Bronchial epithelial cell (primary cell): ENCODE data around the gene CHST11. TPM values are rescaled to one million over a fixed set of nuclear protein-coding genes. Genes with fewer than 3 reads are reported as not detected.

Source experiments
- DNase-seq: peaks from one replicate; pipeline ENCODE4 v3.0.0-alpha.2; 2010; ENCODE audit warnings: low read depth
- FAIRE-seq: peaks from 2 replicates; lab custom pipeline; 2011; peaks lifted over from hg19 to GRCh38; lab: Jason Lieb, UNC
- H3K27me3 ChIP-seq: 2 replicates; pipeline ENCODE4 v1.5.1; 2011; ENCODE audit warnings: low read length; ENCODE audit not compliant: control insufficient read depth, insufficient read depth
- H3K36me3 ChIP-seq: 2 replicates; pipeline ENCODE4 v1.5.1; 2011; ENCODE audit warnings: low read length; ENCODE audit not compliant: control insufficient read depth, insufficient read depth
- H3K4me3 ChIP-seq: 2 replicates; pipeline ENCODE4 v1.5.1; 2011; ENCODE audit warnings: mild to moderate bottlenecking, low read depth, low read length, control low read depth
- total RNA-seq: library from RNA; depleted of rRNA; stranded (reverse); fragments of >200 nt; gene quantifications from 2 replicates; pipeline ENCODE4 v1.2.1, GENCODE V29; 2014
- TF ChIP-seq, protein P1 (sequence below): IDR thresholded peaks from 2 replicates; pipeline ENCODE4 v1.5.1; 2011; ENCODE audit warnings: mild to moderate bottlenecking, moderate library complexity, low read length, control low read depth, inconsistent platforms; ENCODE audit not compliant: insufficient read depth, severe bottlenecking

Gene CHST11
- total RNA-seq, 1 donor from 2014 or later: 7.9 TPM

GRCh38 chr12:104590022-104590421 is 133.3 kb downstream of the CHST11 start:
- FAIRE-seq: no peak
- Histone ChIP-seq H3K27me3 (no peaks in the 10 kb centered on the region), H3K36me3 (no peaks in the 10 kb centered on the region), H3K4me3 (no peak overlapping the region)
- TF ChIP-seq, protein P1, sequence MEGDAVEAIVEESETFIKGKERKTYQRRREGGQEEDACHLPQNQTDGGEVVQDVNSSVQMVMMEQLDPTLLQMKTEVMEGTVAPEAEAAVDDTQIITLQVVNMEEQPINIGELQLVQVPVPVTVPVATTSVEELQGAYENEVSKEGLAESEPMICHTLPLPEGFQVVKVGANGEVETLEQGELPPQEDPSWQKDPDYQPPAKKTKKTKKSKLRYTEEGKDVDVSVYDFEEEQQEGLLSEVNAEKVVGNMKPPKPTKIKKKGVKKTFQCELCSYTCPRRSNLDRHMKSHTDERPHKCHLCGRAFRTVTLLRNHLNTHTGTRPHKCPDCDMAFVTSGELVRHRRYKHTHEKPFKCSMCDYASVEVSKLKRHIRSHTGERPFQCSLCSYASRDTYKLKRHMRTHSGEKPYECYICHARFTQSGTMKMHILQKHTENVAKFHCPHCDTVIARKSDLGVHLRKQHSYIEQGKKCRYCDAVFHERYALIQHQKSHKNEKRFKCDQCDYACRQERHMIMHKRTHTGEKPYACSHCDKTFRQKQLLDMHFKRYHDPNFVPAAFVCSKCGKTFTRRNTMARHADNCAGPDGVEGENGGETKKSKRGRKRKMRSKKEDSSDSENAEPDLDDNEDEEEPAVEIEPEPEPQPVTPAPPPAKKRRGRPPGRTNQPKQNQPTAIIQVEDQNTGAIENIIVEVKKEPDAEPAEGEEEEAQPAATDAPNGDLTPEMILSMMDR: no peak
- DNase-seq: no peak

DNA sequence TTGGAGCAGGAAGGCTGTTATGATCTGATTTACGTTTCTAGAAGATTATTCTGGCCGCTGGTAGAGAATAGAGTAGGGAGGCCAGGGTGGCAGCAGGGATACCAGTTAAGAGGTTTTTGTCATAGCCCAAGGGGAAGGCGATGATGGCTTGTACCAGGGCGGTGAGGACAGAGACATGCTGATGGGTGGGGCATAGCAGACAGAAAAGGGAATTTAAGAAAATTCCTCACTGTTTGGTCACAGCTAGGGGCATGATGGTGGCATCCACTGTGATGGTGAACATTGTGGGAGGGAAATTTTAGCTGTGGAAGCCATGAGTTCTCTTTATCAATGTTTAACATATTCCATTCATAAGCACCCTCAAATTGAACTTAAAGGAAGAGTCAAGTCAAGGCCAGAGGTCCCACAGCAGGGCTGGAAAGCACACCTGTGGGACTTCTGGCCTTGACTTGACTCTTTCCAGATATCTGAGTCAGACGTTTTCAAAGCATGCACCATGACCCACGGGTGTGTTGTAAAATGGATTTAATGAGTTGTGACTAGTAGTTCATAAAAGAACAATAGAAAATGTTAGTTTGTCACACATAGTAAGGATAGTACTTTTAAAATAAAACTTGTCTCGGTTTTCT is 134.6 kb downstream of the CHST11 start:
- DNase-seq (peak; percentile 49), FAIRE-seq (no peak)
- Histone ChIP-seq H3K27me3 (no peaks in the 10 kb centered on the region), H3K4me3 (no peak overlapping the region), H3K36me3 (no peaks in the 10 kb centered on the region)
- TF ChIP-seq, protein P1: no peak

DNA sequence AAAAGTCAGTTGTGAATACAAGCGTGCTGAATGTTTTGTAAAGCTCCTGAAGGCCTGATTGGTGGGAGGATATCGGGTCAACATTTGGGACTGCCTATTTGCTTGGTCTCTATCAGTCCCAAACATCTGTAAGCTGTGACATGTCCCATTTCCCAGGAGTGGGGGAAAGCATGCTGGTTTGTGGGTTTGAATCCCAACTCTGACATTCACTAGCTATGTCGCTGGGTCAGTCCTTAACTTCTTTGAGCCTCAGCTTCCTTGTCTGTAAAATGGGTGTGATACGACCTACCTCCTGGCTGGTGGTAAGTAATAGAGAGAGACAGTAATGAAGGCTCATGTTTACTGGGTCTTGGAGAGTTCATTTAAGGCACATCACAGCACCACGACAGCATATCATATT is 136.7 kb downstream of the CHST11 start:
- no peak for FAIRE-seq

DNA sequence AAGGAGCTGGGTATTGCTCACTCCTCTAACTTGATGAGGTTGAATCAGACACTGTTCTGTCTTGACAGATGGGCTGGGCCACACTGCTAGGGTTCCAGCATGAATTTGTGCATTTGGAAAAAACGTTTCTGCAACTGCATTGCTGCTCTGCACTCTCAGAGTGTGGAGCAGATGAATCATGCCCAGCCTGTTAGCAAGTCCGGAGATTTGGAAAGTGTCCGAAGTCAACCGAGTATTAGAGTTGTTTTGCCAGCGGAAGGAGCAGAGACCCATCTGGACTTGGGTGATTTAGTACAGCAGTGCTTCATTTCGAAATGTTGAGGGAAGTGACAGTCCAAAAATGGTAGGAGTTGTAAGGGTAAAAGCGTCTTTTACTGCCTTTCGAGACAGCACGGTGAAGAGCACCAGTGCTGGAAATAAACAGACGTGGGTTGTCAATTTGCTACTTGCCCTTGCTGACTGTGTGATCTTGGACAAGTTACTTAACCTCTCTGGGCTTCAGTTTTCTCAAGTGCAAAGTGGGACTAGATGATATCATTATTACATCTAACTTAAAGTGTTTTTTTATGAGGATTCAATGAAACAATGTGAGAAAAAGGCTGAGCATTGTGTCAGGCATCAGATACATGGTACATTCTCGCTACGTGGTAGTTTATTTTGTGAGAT is 139.5 kb downstream of the CHST11 start:
- TF ChIP-seq, protein P1: no peak
- peak; percentile 55 for FAIRE-seq
- no peak overlapping the region for H3K4me3 ChIP-seq
- H3K27me3 ChIP-seq: no peaks in the 10 kb centered on the region
- peak; percentile 39 for DNase-seq
- no peaks in the 10 kb centered on the region for H3K36me3 ChIP-seq

More for the DNA sequence above, 136.7 kb downstream of the CHST11 start:
- TF ChIP-seq, protein P1: no peak
- H3K4me3 ChIP-seq: no peak overlapping the region
- no peaks in the 10 kb centered on the region for H3K27me3 ChIP-seq
- DNase-seq: no peak
- H3K36me3 ChIP-seq: no peaks in the 10 kb centered on the region

GRCh38 chr12:104596898-104597843 is 140.4 kb downstream of the CHST11 start:
- Histone ChIP-seq H3K36me3 (no peaks in the 10 kb centered on the region), H3K27me3 (no peaks in the 10 kb centered on the region), H3K4me3 (no peak overlapping the region)
- FAIRE-seq: no peak
- TF ChIP-seq, protein P1: no peak
- no peak for DNase-seq
